ENCODE results near the gene RBKS.

RBKS gene

GRCh38 chr2:27800856-27801255 lies 89.3 kb downstream of the RBKS start:
- Histone ChIP-seq H2AFZ (ENCODE audit: low read depth, low read length) (no peak overlapping the region), H3K4me1 (ENCODE audit: low read length) (no peaks in the 10 kb centered on the region), H3K79me2 (ENCODE audit: low read length) (no peaks in the 10 kb centered on the region), H3K9ac (ENCODE audit: low read length) (no peak overlapping the region), H3K4me3 (ENCODE audit: low read length) (no peak overlapping the region), H3K9me3 (ENCODE audit: insufficient read depth, low read length) (no peaks in the 10 kb centered on the region), H3K27me3 (ENCODE audit: low read depth, low read length) (no peaks in the 10 kb centered on the region), H3K36me3 (replicated peaks; ENCODE audit: low read depth, low read length) (no peaks in the 10 kb centered on the region), H4K20me1 (ENCODE audit: insufficient read depth, low read length) (no peaks in the 10 kb centered on the region), H3K4me2 (ENCODE audit: low read length) (no peak overlapping the region), H3K27ac (ENCODE audit: low read length) (no peak overlapping the region)
- TF ChIP-seq EZH2phosphoT487 (IDR thresholded peaks at IDR 0.05; ENCODE audit: low read depth): no peak
- TF ChIP-seq CTCF (IDR thresholded peaks at IDR 0.05; ENCODE audit: low read depth, low read length): no peak

DNA sequence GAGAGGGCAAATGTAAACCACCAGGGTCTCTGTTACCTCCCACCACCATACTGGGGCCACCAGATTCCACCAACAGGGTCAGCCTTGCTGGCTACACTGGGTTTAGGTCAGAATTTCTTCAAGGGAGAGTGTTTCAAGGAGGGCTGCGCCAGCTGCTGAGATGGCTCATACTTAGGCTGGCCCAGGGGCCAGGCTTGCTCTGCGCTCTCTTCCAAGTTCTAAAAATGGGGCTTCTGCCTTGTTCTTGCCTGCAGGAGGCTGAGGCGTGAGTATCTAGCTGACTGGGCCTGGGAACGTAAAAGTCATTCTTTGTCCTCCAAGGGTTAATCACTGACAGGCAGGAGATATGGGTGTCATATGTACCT lies 90.6 kb downstream of the RBKS start:
- Histone ChIP-seq H3K4me2 (ENCODE audit: low read length) (no peak overlapping the region), H3K79me2 (ENCODE audit: low read length) (no peaks in the 10 kb centered on the region), H3K4me3 (ENCODE audit: low read length) (no peak overlapping the region), H3K9ac (ENCODE audit: low read length) (no peak overlapping the region), H3K27ac (ENCODE audit: low read length) (no peak overlapping the region), H3K9me3 (ENCODE audit: insufficient read depth, low read length) (no peaks in the 10 kb centered on the region), H2AFZ (ENCODE audit: low read depth, low read length) (no peak overlapping the region), H3K4me1 (ENCODE audit: low read length) (no peaks in the 10 kb centered on the region), H3K36me3 (replicated peaks; ENCODE audit: low read depth, low read length) (no peaks in the 10 kb centered on the region), H3K27me3 (ENCODE audit: low read depth, low read length) (no peaks in the 10 kb centered on the region), H4K20me1 (ENCODE audit: insufficient read depth, low read length) (no peaks in the 10 kb centered on the region)
- TF ChIP-seq EZH2phosphoT487 (IDR thresholded peaks at IDR 0.05; ENCODE audit: low read depth) (no peak), CTCF (IDR thresholded peaks at IDR 0.05; ENCODE audit: low read depth, low read length) (no peak)

DNA sequence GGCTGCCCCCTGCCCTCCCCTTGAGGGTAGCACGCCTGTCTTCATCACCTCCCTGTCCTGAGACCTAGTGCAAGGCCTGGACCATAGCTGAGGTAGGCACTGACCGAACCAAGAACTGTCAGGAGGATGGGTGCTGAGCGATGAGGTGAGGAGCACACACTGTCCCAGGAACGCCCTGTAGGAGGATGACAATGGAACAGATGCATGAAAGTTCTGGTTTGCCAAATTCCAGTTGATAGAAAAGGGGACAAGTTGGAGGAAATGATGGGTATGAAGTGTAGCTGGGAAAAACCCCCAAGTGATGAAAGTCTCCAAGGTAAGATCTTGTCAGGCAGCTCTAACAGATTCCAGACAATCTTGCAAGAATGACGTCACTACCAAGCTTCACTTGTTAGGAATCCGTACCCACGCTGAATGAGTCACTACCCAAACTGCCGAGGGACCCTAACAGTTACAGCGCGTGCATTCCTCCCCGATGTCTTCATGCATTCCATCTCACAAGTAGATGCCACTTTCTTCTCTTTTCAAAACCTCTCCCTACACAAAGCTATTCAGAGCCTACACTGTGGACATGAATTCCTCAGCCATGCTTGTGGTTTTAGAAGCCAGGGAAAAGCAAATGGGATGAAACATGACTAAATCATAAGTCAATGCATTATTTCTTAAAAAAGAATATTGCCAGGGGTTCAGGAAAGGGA lies 91.1 kb downstream of the RBKS start:
- H3K9ac ChIP-seq (ENCODE audit: low read length): no peak overlapping the region
- no peak overlapping the region for H2AFZ ChIP-seq (ENCODE audit: low read depth, low read length)
- no peak for TF ChIP-seq EZH2phosphoT487 (IDR thresholded peaks at IDR 0.05; ENCODE audit: low read depth)
- TF ChIP-seq CTCF (IDR thresholded peaks at IDR 0.05; ENCODE audit: low read depth, low read length): no peak
- H3K36me3 ChIP-seq (replicated peaks; ENCODE audit: low read depth, low read length): no peaks in the 10 kb centered on the region
- no peaks in the 10 kb centered on the region for H3K79me2 ChIP-seq (ENCODE audit: low read length)
- H3K4me1 ChIP-seq (ENCODE audit: low read length): no peaks in the 10 kb centered on the region
- H3K27me3 ChIP-seq (ENCODE audit: low read depth, low read length): no peaks in the 10 kb centered on the region
- H3K4me3 ChIP-seq (ENCODE audit: low read length): no peak overlapping the region
- no peaks in the 10 kb centered on the region for H4K20me1 ChIP-seq (ENCODE audit: insufficient read depth, low read length)
- H3K9me3 ChIP-seq (ENCODE audit: insufficient read depth, low read length): no peaks in the 10 kb centered on the region
- no peak overlapping the region for H3K27ac ChIP-seq (ENCODE audit: low read length)
- H3K4me2 ChIP-seq (ENCODE audit: low read length): no peak overlapping the region

DNA sequence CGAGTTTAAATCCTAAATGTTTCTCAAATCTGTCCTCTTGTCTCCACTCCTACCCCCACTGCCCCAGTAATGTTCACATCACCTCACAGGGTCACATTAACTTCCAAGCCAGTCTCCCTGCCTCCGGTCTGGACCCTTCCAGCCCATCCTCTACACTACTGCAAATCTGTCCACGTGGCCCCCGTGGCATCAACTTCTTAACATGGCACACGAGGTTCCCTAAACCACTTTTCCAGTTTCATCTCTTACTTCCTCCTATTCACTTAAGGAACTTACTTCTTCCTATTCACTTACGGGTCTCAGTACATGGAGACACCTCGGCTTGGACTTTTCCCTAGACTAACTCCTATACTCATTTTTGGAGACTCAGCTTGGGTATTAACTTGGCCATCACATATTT lies 91.7 kb downstream of the RBKS start:
- Histone ChIP-seq H3K27me3 (ENCODE audit: low read depth, low read length) (no peaks in the 10 kb centered on the region), H3K9ac (ENCODE audit: low read length) (no peak overlapping the region), H3K4me2 (ENCODE audit: low read length) (no peak overlapping the region), H3K9me3 (ENCODE audit: insufficient read depth, low read length) (no peaks in the 10 kb centered on the region), H2AFZ (ENCODE audit: low read depth, low read length) (no peak overlapping the region), H3K4me3 (ENCODE audit: low read length) (no peak overlapping the region), H3K36me3 (replicated peaks; ENCODE audit: low read depth, low read length) (no peaks in the 10 kb centered on the region), H3K27ac (ENCODE audit: low read length) (no peak overlapping the region), H4K20me1 (ENCODE audit: insufficient read depth, low read length) (no peaks in the 10 kb centered on the region), H3K4me1 (ENCODE audit: low read length) (no peaks in the 10 kb centered on the region), H3K79me2 (ENCODE audit: low read length) (no peaks in the 10 kb centered on the region)
- TF ChIP-seq EZH2phosphoT487 (IDR thresholded peaks at IDR 0.05; ENCODE audit: low read depth): no peak
- no peak for TF ChIP-seq CTCF (IDR thresholded peaks at IDR 0.05; ENCODE audit: low read depth, low read length)
